Measurements from ENCODE around the gene PROSER3. TPM values are rescaled to one million over a fixed set of nuclear protein-coding genes. Genes with fewer than 3 reads are reported as not detected.

Gene PROSER3
- polyA plus RNA-seq, 1 donor (not counting 4 experiments of a cell fraction or from before 2014, with no cell fraction given), result 5.5 TPM

DNA sequence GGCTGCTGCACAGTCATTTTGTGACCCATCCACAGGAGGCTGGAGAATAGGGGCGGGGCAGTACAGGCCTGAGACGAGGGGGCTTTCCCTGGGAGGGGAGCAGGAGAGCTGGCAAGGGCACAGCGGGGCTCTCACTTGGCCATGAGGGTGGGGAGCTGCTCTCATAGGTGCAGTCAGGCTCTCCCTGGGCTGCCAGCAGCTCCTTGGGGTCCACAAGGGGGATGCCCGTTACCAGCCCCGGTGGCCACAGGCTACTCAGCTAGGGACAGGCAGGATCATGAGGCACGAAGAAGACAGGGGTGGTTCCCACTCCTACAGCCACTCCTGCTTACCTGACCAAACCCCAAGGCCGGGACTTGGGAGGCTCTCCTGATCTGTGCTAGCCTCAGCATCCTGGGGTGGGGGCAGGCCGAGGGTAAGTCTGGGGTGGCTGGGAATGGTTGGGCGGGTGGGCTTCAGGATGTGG, 33.9 kb downstream of the PROSER3 start:
- H3K79me2 ChIP-seq (ENCODE audit: control insufficient read depth, insufficient read depth, low read length), result no peaks in the 10 kb centered on the region
- no peaks in the 10 kb centered on the region for H3K4me1 ChIP-seq (ENCODE audit: control insufficient read depth, extremely low read depth, insufficient read depth, low read length)
- H4K20me1 ChIP-seq (ENCODE audit: control insufficient read depth, extremely low read depth, insufficient read depth, low read length), result peaks cover 2% of the 10 kb centered on the region
- no peak for FAIRE-seq
- no peak overlapping the region for H3K4me2 ChIP-seq (ENCODE audit: control insufficient read depth, extremely low read depth, insufficient read depth, low read depth, low read length)
- no peak overlapping the region for H3K27ac ChIP-seq (ENCODE audit: control insufficient read depth, insufficient read depth, low read length)
- H2AFZ ChIP-seq (ENCODE audit: control insufficient read depth, low read length), result no peak overlapping the region
- TF ChIP-seq, protein P1, sequence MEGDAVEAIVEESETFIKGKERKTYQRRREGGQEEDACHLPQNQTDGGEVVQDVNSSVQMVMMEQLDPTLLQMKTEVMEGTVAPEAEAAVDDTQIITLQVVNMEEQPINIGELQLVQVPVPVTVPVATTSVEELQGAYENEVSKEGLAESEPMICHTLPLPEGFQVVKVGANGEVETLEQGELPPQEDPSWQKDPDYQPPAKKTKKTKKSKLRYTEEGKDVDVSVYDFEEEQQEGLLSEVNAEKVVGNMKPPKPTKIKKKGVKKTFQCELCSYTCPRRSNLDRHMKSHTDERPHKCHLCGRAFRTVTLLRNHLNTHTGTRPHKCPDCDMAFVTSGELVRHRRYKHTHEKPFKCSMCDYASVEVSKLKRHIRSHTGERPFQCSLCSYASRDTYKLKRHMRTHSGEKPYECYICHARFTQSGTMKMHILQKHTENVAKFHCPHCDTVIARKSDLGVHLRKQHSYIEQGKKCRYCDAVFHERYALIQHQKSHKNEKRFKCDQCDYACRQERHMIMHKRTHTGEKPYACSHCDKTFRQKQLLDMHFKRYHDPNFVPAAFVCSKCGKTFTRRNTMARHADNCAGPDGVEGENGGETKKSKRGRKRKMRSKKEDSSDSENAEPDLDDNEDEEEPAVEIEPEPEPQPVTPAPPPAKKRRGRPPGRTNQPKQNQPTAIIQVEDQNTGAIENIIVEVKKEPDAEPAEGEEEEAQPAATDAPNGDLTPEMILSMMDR (optimal IDR thresholded peaks at IDR 0.05 in 1 of 3, IDR thresholded peaks at IDR 0.05 in 1 of 3, conservative IDR thresholded peaks at IDR 0.05 in 1 of 3; ENCODE audit: extremely low read depth in 1 of 3, insufficient read depth in 2 of 3, low read length in 3 of 3), result no peak
- no peak for TF ChIP-seq EZH2 (IDR thresholded peaks at IDR 0.05; ENCODE audit: low read length)
- no peaks in the 10 kb centered on the region for H3K36me3 ChIP-seq (ENCODE audit: control insufficient read depth in 2 of 2, extremely low read depth in 1 of 2, insufficient read depth in 2 of 2, low read length in 2 of 2)
- H3K27me3 ChIP-seq (ENCODE audit: control insufficient read depth, extremely low read depth, insufficient read depth, low read length), result peaks cover 6% of the 10 kb centered on the region
- no peak overlapping the region for H3K9ac ChIP-seq (ENCODE audit: control insufficient read depth, extremely low read depth, insufficient read depth, low read length)
- no peak for DNase-seq (ENCODE audit: low read depth, low spot score)
- dilution Hi-C loops (cut with MboI; ENCODE audit: extremely low pct_ligation_motif_present, low sequenced_read_pairs), result no loop called here
- no peaks in the 10 kb centered on the region for H3K9me1 ChIP-seq (ENCODE audit: control insufficient read depth, extremely low read depth, insufficient read depth, low read length)
- H3K4me3 ChIP-seq (ENCODE audit: control insufficient read depth in 2 of 3, extremely low read depth in 1 of 3, insufficient read depth in 2 of 3, low read depth in 1 of 3, low read length in 3 of 3), result no peak overlapping the region
- H3K9me3 ChIP-seq (ENCODE audit: control insufficient read depth, low read depth, low read length), result no peaks in the 10 kb centered on the region

GRCh38 chr19:35792312-35792711, 34.3 kb downstream of the PROSER3 start:
- Histone ChIP-seq H3K9me1 (ENCODE audit: control insufficient read depth, extremely low read depth, insufficient read depth, low read length) (no peaks in the 10 kb centered on the region), H3K9ac (ENCODE audit: control insufficient read depth, extremely low read depth, insufficient read depth, low read length) (no peak overlapping the region), H3K27me3 (ENCODE audit: control insufficient read depth, extremely low read depth, insufficient read depth, low read length) (peaks cover 10% of the 10 kb centered on the region), H3K4me3 (ENCODE audit: control insufficient read depth in 2 of 3, extremely low read depth in 1 of 3, insufficient read depth in 2 of 3, low read depth in 1 of 3, low read length in 3 of 3) (no peak overlapping the region), H4K20me1 (ENCODE audit: control insufficient read depth, extremely low read depth, insufficient read depth, low read length) (peaks cover 2% of the 10 kb centered on the region), H3K79me2 (ENCODE audit: control insufficient read depth, insufficient read depth, low read length) (no peaks in the 10 kb centered on the region), H2AFZ (ENCODE audit: control insufficient read depth, low read length) (no peak overlapping the region), H3K36me3 (ENCODE audit: control insufficient read depth in 2 of 2, extremely low read depth in 1 of 2, insufficient read depth in 2 of 2, low read length in 2 of 2) (no peaks in the 10 kb centered on the region), H3K27ac (ENCODE audit: control insufficient read depth, insufficient read depth, low read length) (no peak overlapping the region), H3K4me1 (ENCODE audit: control insufficient read depth, extremely low read depth, insufficient read depth, low read length) (no peaks in the 10 kb centered on the region), H3K9me3 (ENCODE audit: control insufficient read depth, low read depth, low read length) (no peaks in the 10 kb centered on the region), H3K4me2 (ENCODE audit: control insufficient read depth, extremely low read depth, insufficient read depth, low read depth, low read length) (no peak overlapping the region)
- TF ChIP-seq, protein P1 (optimal IDR thresholded peaks at IDR 0.05 in 1 of 3, IDR thresholded peaks at IDR 0.05 in 1 of 3, conservative IDR thresholded peaks at IDR 0.05 in 1 of 3; ENCODE audit: extremely low read depth in 1 of 3, insufficient read depth in 2 of 3, low read length in 3 of 3), result no peak
- TF ChIP-seq EZH2 (IDR thresholded peaks at IDR 0.05; ENCODE audit: low read length), result no peak
- DNase-seq (ENCODE audit: low read depth, low spot score) (no peak), FAIRE-seq (no peak)
- dilution Hi-C loops (cut with MboI; ENCODE audit: extremely low pct_ligation_motif_present, low sequenced_read_pairs), result no loop called here

Data from keratinocyte (primary cell).